Measurements from ENCODE around the gene PLCXD3.

The PLCXD3 gene

GRCh38 chr5:41402845-41403244, 107.6 kb downstream of the PLCXD3 start:
- TF ChIP-seq CTCF (IDR thresholded peaks at IDR 0.05; ENCODE audit: low read depth, low read length): no peak
- H3K4me3 ChIP-seq (replicated peaks in 1 of 2; ENCODE audit: low read depth in 2 of 2, low read length in 2 of 2): no peak overlapping the region
- no peak for DNase-seq (ENCODE audit: low read depth in 2 of 2)

- no peak for TF ChIP-seq CTCF (IDR thresholded peaks at IDR 0.05; ENCODE audit: low read depth, low read length)
- no peak overlapping the region for H3K4me3 ChIP-seq (replicated peaks in 1 of 2; ENCODE audit: low read depth in 2 of 2, low read length in 2 of 2)
- no peak for DNase-seq (ENCODE audit: low read depth in 2 of 2)
Observed at GRCh38 chr5:41399839-41400238, 110.6 kb downstream of the PLCXD3 start.

GRCh38 chr5:41392016-41392415, 118.4 kb downstream of the PLCXD3 start:
- TF ChIP-seq CTCF (IDR thresholded peaks at IDR 0.05; ENCODE audit: low read depth, low read length): no peak
- H3K4me3 ChIP-seq (replicated peaks in 1 of 2; ENCODE audit: low read depth in 2 of 2, low read length in 2 of 2): no peak overlapping the region
- no peak for DNase-seq (ENCODE audit: low read depth in 2 of 2)

- TF ChIP-seq CTCF (IDR thresholded peaks at IDR 0.05; ENCODE audit: low read depth, low read length): no peak
- DNase-seq (ENCODE audit: low read depth in 2 of 2): no peak
- no peak overlapping the region for H3K4me3 ChIP-seq (replicated peaks in 1 of 2; ENCODE audit: low read depth in 2 of 2, low read length in 2 of 2)
Observed at GRCh38 chr5:41374631-41375030, 135.8 kb downstream of the PLCXD3 start.

GRCh38 chr5:41373230-41373629, 137.2 kb downstream of the PLCXD3 start:
- no peak for DNase-seq (ENCODE audit: low read depth in 2 of 2)

GRCh38 chr5:41371738-41372137, 138.7 kb downstream of the PLCXD3 start:
- no peak overlapping the region for H3K4me3 ChIP-seq (replicated peaks in 1 of 2; ENCODE audit: low read depth in 2 of 2, low read length in 2 of 2)
- TF ChIP-seq CTCF (IDR thresholded peaks at IDR 0.05; ENCODE audit: low read depth, low read length): no peak
- peak; percentile 49 to 72 for DNase-seq (ENCODE audit: low read depth in 2 of 2)

More at GRCh38 chr5:41373230-41373629, 137.2 kb downstream of the PLCXD3 start:
- no peak overlapping the region for H3K4me3 ChIP-seq (replicated peaks in 1 of 2; ENCODE audit: low read depth in 2 of 2, low read length in 2 of 2)
- TF ChIP-seq CTCF (IDR thresholded peaks at IDR 0.05; ENCODE audit: low read depth, low read length): no peak

GRCh38 chr5:41370482-41370881, 139.9 kb downstream of the PLCXD3 start:
- no peak overlapping the region for H3K4me3 ChIP-seq (replicated peaks in 1 of 2; ENCODE audit: low read depth in 2 of 2, low read length in 2 of 2)
- no peak for DNase-seq (ENCODE audit: low read depth in 2 of 2)
- no peak for TF ChIP-seq CTCF (IDR thresholded peaks at IDR 0.05; ENCODE audit: low read depth, low read length)
